ENCODE data around the gene SLC39A11. TPM values are rescaled to one million over a fixed set of nuclear protein-coding genes. Genes with fewer than 3 reads are reported as not detected.
"Not testable (repeated sequence)": the region's sequence is repeated elsewhere in the genome, so short reads cannot be mapped to it uniquely, and the experiment has no call there.

The SLC39A11 gene
- total RNA-seq, 6 donors from 2014 or later: 16.3 to 57.6 (median 29.5) TPM

GRCh38 chr17:72898725-72899124 is 193.8 kb downstream of the SLC39A11 start:
- Histone ChIP-seq H3K9me3 (no peaks in the 10 kb centered on the region), H3K36me3 (no peaks in the 10 kb centered on the region), H3K4me1 (no peaks in the 10 kb centered on the region), H3K27ac (no peak overlapping the region), H3K4me3 (no peak overlapping the region), H3K27me3 (no peaks in the 10 kb centered on the region)
- 67% methylated on average over 9 of the region's 9 CpGs for WGBS, 2 donors
- TF ChIP-seq EP300 (IDR thresholded peaks at IDR 0.05): no peak
- TF ChIP-seq POLR2AphosphoS5 (IDR thresholded peaks at IDR 0.05): no peak
- no peak for TF ChIP-seq POLR2A (IDR thresholded peaks at IDR 0.05)
- TF ChIP-seq CTCF (IDR thresholded peaks at IDR 0.05): no peak
- ATAC-seq (ENCODE audit: low FRiP score in 2 of 2): no peak
- no peak for DNase-seq

- not testable (repeated sequence) for DNase-seq; H3K36me3 ChIP-seq; H3K4me1 ChIP-seq; ATAC-seq (ENCODE audit: low FRiP score in 2 of 2); H3K4me3 ChIP-seq; H3K27me3 ChIP-seq; H3K27ac ChIP-seq; H3K9me3 ChIP-seq
- WGBS, 2 donors: 84 to 89% methylated on average over 7 of the region's 7 CpGs
These were observed 196.2 kb downstream of the SLC39A11 start for GRCh38 chr17:72896288-72896687.

GRCh38 chr17:72891627-72892026 is 200.9 kb downstream of the SLC39A11 start:
- DNase-seq (no peak), ATAC-seq (ENCODE audit: low FRiP score in 2 of 2) (no peak)
- Histone ChIP-seq H3K9me3 (no peaks in the 10 kb centered on the region), H3K27ac (no peak overlapping the region), H3K36me3 (no peaks in the 10 kb centered on the region), H3K4me3 (no peak overlapping the region), H3K4me1 (no peaks in the 10 kb centered on the region), H3K27me3 (no peaks in the 10 kb centered on the region)
- WGBS, 2 donors: 95% methylated on average over 2 of the region's 2 CpGs
- TF ChIP-seq POLR2A (IDR thresholded peaks at IDR 0.05): no peak
- no peak for TF ChIP-seq EP300 (IDR thresholded peaks at IDR 0.05)
- no peak for TF ChIP-seq POLR2AphosphoS5 (IDR thresholded peaks at IDR 0.05)
- TF ChIP-seq CTCF (IDR thresholded peaks at IDR 0.05): no peak

- ATAC-seq (ENCODE audit: low FRiP score in 2 of 2): no peak
- WGBS, 2 donors: 95 to 98% methylated on average over 2 of the region's 2 CpGs
- TF ChIP-seq POLR2AphosphoS5 (IDR thresholded peaks at IDR 0.05) (no peak), CTCF (IDR thresholded peaks at IDR 0.05) (no peak), EP300 (IDR thresholded peaks at IDR 0.05) (no peak), POLR2A (IDR thresholded peaks at IDR 0.05) (no peak)
These were observed 201.8 kb downstream of the SLC39A11 start for GRCh38 chr17:72890711-72891110.

GRCh38 chr17:72887917-72888316 is 204.6 kb downstream of the SLC39A11 start:
- no peaks in the 10 kb centered on the region for H3K9me3 ChIP-seq
- WGBS, 2 donors: 81 to 90% methylated on average over 4 of the region's 4 CpGs
- H3K27me3 ChIP-seq: no peaks in the 10 kb centered on the region
- no peaks in the 10 kb centered on the region for H3K36me3 ChIP-seq
- H3K4me1 ChIP-seq: no peaks in the 10 kb centered on the region
- H3K4me3 ChIP-seq: no peak overlapping the region
- TF ChIP-seq POLR2A (IDR thresholded peaks at IDR 0.05) (no peak), EP300 (IDR thresholded peaks at IDR 0.05) (no peak), CTCF (IDR thresholded peaks at IDR 0.05) (no peak), POLR2AphosphoS5 (IDR thresholded peaks at IDR 0.05) (no peak)
- H3K27ac ChIP-seq: no peak overlapping the region
- ATAC-seq (ENCODE audit: low FRiP score in 2 of 2) (no peak), DNase-seq (no peak)

More at GRCh38 chr17:72890711-72891110, 201.8 kb downstream of the SLC39A11 start:
- H3K4me3 ChIP-seq: no peak overlapping the region
- no peaks in the 10 kb centered on the region for H3K36me3 ChIP-seq
- no peaks in the 10 kb centered on the region for H3K9me3 ChIP-seq
- H3K27me3 ChIP-seq: no peaks in the 10 kb centered on the region
- H3K27ac ChIP-seq: no peak overlapping the region
- H3K4me1 ChIP-seq: no peaks in the 10 kb centered on the region
- DNase-seq: no peak

All from upper lobe of left lung (tissue), 6 donors.